M059J (cell line): ENCODE measurements around the gene TMBIM6. TPM values are rescaled to one million over a fixed set of nuclear protein-coding genes. Genes with fewer than 3 reads are reported as not detected.

Experiments used
- total RNA-seq: library from RNA; depleted of rRNA; stranded (reverse); fragments of >200 nt; shearing (Covaris generic); gene quantifications from 2 replicates; pipeline ENCODE4 v1.2.3, GENCODE V29; 2014; rRNA removed

The TMBIM6 gene
- total RNA-seq, 1 experiment from 2014 or later: 680 TPM

Other genes starting within 250 kb of the TMBIM6 start
- 0.05 TPM in 1 of 2 replicates, not detected in the other for gene KCNH3, start 202.5 kb upstream of the TMBIM6 start, total RNA-seq
- 58.1 and 62.6 TPM in 2 replicates for gene MCRS1, start 173.4 kb upstream of the TMBIM6 start, total RNA-seq
- 0.07 TPM in 1 of 2 replicates, not detected in the other for gene FAM186B, start 135.9 kb upstream of the TMBIM6 start, total RNA-seq
- gene PRPF40B, start 118.0 kb upstream of the TMBIM6 start, total RNA-seq: 7.8 and 9.8 TPM in 2 replicates
- gene FMNL3, start 34.2 kb upstream of the TMBIM6 start, total RNA-seq: 18.3 and 30.4 TPM in 2 replicates
- gene NCKAP5L, start 86.9 kb downstream of the TMBIM6 start, total RNA-seq: 9.0 and 17.6 TPM in 2 replicates
- gene BCDIN3D, start 101.5 kb downstream of the TMBIM6 start, total RNA-seq: 2.9 and 4.8 TPM in 2 replicates
- 0.34 and 0.49 TPM in 2 replicates for gene FAIM2, start 162.3 kb downstream of the TMBIM6 start, total RNA-seq
- not detected in 2 replicates for gene AQP2, start 209.2 kb downstream of the TMBIM6 start, total RNA-seq
- 0.25 and 0.27 TPM in 2 replicates for gene AQP5, start 220.3 kb downstream of the TMBIM6 start, total RNA-seq
- not detected in 2 replicates for gene AQP6, start 231.4 kb downstream of the TMBIM6 start, total RNA-seq